GM21526 (cell line): ENCODE measurements around the gene TBATA.

Experiments
- ATAC-seq: cut with Tn5 transposase; IDR thresholded peaks from one replicate; pipeline ENCODE4 v1.9.1; 2021; ENCODE audit warnings: moderate library complexity; ENCODE audit not compliant: unreplicated experiment, low FRiP score

Gene TBATA, protein sequence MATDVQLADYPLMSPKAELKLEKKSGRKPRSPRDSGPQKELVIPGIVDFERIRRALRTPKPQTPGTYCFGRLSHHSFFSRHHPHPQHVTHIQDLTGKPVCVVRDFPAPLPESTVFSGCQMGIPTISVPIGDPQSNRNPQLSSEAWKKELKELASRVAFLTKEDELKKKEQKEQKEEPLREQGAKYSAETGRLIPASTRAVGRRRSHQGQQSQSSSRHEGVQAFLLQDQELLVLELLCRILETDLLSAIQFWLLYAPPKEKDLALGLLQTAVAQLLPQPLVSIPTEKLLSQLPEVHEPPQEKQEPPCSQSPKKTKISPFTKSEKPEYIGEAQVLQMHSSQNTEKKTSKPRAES

DNA sequence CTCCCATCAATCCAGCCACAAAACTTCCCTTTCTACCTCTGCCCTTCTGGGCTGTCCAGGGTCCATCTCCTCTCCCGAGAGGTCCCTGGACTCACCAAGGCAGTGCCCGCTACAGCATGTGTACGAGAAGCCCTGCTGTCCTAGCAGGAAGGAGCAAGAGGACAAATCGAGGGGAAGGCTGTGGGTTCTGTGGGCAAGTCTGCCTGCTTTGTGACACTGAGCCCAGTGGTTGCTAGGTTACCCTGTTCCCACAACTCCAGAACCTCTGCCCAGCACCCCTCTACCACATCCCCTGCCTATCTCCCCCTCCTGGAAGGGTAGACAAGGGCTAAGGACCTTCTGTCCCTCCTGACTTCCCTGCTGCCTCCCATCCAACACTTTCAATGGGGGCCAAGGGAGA, at the start of gene TBATA:
TBATA (minus strand) TSS at position 188 of the 400 bp plus-strand sequence. CDS start 1,998 bp downstream, outside the sequence.
- ATAC-seq: no peak

DNA sequence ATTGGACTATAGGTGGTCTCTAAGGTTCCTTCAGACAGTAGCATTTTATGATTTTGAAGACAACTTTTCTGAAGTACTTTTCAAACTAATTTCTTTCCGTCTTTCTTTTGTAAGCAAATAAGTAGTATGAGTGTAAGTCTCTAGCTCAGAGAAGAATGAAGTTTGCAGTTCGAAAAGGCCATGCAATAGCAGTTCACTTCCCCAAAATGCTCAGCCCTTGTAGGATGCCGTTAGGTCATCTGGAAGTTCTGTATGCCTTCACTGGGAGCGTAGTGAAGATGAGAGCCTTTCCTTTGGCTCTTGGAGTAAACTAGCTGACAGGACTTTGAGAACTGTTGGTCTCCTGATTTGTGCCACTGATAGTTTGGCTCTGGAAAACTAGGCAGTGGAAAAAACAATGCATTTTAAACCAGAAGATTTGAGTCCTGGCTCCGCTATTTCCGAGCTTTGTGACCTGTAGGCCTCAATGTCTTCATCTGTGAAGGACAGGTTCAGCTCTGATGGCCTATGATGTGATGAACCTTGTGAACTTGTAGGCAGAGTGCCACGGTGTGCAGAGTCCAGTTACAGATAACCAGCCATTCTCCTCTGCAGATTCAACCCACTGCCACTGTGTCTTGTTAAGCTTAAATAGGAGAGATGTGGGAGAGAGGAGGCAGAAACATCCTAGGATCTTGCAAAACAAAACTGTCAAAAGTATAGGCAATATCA, 49.4 kb upstream of the TBATA start:
- no peak for ATAC-seq

DNA sequence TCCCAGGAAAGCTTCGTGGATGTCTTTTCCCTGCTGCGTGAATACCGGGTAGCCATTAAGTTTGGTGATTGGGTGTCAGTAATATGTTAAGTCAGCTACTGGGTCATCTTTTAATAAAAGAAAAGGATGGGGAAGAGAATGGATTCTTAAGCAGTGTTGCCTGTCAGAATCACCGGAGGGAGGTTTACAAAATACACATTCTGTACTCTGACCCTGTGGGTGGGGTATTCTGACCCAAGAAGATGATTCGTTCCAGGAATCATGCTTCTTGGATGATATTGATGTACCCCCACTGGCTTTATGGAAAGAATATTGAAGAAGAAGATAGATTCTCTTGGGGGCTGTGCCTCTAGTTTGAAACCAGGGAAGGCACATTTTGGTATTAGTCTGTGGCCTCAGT, 48.8 kb upstream of the TBATA start:
- ATAC-seq: no peak

DNA sequence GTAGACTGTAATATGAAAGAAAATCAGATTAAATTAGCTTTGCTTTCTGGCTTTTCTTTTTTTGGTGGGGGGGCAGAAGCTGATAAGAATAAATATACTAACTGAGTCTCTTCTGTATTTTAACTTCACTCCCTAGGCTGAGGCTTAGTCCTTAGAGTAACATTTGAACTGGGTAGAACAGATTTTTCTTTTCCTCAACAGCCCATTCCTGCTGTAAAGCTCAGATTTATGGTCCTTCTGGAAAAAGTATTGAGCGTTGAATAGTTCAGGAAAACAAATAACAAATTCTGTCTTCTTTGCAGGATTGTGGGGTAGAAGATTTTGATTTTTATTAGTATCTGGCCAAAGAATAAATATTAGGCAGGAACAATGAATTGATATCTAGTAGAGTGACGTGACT, 48.4 kb upstream of the TBATA start:
- ATAC-seq: no peak

DNA sequence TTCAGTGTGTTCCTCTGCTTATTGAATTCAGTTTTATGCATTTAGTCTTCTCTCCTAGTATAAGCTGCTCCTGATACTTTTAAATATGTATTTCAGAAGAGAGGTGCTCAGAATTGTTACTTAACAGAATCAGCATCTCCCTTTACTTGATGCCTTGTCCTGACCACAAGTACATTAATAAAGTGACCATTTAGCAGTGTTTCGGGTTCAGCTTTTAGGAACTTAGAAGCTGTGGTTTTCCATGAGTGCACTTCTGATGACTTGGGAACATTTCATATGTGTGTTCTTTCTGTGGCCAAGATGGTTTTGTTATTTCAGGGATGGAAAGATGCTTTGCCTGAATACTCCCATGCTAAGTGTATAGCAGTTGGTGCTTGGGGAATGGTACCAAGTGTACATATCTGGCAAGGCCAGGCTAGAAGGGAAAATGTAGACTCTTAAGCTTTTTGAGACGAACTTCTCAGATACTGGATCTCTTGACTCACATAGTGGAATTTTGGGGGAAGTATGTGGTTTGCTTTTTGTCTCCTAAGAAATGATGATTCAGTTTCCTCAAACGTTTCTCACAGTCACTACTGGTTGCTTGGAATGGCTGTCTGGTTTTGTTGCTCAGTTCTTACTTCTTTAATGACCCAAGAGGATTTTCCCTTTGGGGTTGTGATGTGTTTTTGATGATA, 47.8 kb upstream of the TBATA start:
- no peak for ATAC-seq

DNA sequence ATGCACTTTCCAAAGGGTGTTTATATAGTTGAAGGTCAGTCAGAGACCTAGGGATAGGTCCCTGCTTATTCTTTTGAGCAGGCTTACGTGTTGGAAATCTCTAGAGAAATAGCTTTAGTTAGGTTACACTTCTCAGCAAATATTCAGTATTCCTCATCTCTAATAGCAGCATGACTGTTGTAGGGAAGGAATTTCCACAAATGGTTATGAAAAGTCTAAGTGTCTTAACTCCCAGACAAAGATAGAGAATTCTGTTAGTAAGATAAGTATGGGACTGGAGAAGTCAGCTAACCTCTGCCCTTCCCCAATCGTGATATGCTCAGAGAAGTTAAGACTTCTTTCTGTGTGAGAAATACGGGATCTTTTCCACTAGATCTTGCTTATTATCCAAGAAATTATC, 47.0 kb upstream of the TBATA start:
- ATAC-seq: no peak

DNA sequence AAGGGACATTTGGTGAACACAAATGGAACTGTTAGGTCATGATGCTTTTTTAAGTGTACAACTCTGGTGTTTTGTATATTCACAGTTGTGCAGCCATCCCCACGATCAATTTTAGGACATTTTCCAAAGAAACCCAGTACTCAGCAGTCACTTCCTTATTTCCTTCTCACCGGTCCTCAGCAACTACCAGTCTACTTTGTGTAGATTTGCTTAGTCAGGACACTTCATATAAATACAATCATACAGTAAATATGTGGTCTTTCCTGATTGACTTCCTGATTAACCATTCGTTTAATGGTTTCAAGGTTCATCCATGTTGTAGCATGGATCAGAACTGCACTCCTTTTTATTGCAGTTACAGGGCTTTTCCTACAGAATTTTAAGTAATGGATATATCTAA, 45.0 kb upstream of the TBATA start:
- no peak for ATAC-seq

DNA sequence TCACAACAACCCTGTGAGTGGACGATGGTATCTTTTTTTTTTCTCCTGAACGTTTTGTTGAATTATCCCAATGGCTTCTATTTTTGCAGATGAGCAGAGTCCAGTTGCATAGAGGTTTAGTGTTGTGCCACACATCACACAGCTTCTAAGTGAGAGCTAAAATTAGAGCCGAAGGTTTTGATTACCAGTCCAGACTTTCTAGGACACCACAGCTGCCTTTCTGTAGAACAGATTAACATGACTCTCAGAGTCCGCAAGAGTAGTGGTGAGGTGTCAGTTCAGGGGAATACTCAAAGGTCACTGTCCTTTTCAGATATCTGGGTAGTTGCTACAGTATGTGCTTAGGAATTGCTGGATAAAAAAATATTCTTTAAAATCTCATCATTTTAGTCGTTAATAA, 44.4 kb upstream of the TBATA start:
- ATAC-seq: no peak

DNA sequence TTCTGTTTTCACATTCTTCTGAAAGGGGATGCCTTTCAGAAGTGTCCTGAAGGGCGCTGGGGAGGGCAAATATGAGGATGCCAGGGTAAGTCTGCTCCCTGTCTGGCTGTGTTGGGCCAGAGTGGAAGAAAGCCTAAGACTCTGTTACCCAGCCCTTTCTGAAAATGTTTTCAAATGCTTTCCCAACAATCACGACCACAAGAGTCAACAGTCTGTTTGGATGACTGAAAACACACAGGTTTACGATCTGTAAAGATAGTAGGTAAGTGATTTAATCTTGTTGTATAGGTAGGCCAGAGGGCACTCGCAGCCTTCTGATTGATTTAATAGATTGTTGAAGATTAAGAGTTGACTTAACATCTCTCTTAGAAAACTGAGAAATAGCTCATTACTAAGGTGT, 43.7 kb upstream of the TBATA start:
- no peak for ATAC-seq

DNA sequence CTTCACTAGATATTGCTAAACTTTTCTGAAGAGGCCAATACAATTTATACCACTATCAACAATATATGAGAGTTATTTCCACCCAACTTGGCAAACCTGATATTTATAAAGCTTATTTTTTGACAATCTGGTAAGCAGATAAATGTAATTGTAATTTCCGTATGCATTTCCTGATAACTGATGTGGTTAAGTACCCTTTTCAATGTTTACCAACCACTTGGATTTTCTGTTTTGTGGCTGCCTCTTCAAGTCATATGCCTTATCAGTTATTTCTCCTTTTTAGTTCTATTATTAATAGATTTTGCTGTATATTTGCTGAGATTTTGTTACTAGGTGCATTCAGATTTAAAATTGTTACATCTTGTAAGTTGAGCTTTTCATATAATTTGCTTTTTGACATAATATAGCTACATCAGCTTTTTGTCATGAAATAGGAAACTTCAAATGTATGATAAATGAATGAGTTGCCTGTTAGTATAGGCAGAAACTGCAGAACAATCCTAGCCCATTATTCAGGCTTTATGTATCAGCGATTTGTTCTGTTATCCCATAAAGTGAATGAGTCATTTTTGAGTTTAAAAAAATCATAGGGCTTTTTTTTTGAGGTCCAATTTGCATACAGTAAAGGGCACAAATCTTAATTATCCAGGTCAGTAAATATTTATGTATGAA, 42.0 kb upstream of the TBATA start:
- no peak for ATAC-seq

DNA sequence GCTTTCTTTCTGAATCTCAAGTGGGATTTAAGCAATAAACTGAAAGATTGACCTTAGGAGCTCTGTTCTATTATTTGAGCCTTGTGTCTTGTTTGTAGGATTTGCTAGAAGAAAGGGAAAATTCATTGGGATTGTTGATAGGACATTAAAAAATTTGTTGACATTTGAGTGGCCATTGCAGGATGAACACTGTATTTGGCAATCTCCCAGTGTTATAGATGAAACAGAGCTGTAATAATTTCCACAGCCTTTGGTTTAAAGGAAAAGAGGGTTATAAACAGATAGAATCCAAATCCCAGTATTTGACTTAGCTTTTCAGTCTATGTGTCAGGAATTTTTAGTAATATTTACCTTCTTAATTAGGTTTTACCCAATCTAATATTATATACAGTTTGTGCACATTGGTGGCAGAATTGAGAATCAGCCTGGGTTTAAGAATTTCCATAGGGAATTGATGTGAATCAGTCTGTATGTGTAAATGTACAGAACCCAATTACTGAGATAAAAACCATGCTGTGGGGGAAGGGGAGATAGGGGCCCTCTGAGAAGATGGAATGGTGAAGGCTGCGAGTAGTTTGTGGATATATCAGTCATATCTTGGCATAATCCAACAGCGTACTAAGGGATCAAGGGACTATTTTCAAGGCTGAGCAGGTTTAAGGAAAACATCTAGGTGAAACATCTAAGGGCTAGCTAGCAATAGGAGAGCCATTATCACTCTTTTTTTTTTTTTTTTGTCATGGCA, 37.1 kb upstream of the TBATA start:
- no peak for ATAC-seq

DNA sequence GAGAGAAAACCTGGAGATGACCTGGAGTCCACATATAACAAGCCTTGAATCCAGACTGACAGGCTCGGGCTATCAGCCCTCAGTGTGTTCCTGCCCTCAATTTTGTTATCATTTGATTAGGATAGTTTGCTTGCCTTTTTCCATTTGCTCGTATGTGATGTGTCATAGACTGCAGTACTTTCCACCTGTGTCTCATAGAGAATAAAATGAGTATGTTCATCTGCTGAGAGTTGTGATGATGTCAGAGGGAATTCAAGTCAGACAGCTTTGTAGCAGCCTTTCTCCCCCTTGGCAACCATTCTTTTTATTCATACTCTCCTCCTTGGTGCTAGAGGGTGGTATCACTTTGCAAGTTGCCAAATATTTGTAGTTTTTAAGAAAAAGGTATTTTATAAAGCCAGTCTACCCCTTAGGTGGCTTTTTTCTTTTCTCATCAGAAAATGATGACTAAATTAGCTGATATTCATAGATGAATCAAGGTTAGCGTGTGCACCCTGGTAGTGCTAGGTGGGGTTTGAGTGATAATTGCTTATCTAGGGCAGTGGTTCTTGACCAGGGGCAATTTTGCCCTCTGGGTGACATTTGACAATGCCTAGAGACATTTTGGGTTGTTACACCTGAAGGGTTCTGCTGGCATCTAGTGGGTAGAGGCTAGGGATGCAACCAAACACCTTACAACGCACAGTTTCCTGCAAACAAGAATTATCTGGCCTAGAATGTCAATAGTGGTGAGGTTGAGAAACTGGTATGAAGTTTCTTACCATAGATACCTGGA, 36.0 kb upstream of the TBATA start:
- ATAC-seq: no peak

DNA sequence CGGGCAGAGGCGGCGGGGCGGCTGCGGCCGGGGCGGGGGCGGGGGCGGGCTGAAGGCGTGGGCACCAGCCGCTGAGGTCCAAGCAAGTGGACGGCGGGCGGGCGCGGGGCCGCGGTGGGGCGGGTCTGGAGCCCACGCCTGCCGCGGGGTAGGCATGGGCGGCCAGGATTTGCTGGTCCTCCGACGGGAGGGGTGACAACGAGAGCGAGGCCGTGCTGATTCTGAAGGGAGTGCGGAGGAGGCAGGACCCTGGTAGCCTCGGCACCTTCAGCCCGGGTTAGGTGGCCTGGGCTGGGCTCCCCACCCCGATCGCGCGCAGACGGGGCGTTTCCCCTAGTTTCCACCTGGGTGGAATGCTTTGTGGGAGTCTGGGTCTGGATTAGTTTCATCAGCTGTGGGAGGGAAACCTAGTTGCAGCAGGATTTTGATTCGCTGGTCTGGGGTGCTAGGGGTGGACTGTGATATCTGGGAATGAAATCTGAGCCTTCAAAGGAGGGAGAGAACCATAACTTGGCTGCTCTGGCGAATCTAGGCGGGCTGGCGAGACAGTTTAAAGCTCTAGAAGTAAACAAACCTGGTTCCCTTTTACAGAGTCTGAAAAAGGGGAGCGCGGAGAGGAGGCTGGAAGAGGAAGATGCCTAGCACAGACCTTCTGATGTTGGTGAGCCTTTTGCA, 31.2 kb upstream of the TBATA start:
- ATAC-seq: peak; percentile 27

DNA sequence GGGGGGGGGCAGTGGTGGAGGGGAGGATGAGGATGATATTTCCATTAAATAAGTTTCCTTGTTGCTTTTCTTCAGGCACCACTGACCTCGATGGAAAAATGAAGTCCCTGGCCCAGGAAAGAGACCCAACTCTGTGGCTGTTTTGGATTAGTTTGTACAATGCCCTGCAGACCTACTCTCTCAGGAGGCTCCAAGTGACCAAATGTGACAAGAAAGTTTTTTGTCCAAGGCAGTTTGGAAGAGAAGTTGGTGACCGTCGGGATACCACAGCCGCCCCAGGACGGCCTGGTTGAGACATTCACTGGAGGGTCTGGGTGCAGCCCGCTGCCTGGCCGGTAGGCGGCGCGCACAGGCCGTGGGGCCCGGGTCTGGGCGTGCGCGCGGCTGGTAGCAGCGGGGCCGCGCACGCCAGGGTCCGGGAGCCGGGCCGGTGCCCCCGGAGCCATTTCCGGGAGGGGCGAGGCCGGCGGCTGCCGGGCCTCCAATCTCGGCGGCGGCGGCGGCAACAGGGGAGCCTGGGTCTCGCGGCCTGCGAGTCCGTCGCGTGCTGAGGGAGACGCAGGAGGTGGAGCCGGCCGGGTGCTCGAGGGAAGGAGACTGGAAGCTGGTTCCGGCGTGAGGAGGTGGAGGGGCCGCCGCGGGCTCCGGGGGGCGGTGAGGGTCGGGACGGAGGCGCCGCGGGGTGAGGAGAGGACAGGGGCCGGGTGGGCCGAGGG, 30.5 kb upstream of the TBATA start, which contains the start of gene SGPL1:
SGPL1 (plus strand) TSS at position 445 of the 716 bp plus-strand sequence. CDS start 906 bp downstream, outside the sequence.
- peak; percentile 84 for ATAC-seq

DNA sequence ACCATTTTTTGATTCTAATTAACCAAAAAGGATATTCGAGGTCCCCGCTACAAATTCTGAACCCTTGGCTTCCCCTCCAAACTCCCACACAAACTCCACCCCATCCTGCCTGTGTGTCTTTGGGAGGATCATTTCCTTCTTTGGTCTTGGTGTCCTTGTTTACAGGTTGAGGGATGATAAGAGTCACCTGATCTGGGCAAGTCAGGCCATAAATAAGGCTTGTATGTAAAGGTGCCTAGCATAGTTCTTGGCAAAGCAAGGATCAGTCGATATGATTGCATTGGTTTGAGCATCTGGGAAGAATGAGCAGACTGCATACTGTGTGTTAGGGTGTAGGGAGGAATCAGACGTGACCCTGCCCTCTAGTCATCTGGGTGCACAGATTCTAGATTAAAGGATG, 28.9 kb upstream of the TBATA start:
- no peak for ATAC-seq

DNA sequence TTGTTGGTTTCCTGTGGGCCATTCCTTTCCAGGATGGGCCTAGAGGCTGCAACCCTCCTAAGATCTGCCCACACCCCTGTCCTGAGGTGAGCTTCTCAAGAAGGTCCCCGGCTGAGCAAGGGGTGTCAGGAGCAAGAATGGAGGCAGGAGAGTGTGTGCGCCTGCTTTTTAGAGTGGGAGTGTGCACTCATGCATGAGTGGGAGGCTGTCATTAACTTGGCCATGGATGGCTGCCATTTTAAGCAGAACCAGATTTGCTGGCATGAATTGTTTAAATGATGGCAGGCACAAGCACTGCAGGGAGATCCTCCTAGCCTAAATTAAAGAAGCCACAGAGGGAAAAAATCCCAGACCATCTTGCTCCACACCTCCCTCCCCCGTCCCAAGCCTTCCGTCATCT, 27.6 kb upstream of the TBATA start:
- ATAC-seq: no peak

DNA sequence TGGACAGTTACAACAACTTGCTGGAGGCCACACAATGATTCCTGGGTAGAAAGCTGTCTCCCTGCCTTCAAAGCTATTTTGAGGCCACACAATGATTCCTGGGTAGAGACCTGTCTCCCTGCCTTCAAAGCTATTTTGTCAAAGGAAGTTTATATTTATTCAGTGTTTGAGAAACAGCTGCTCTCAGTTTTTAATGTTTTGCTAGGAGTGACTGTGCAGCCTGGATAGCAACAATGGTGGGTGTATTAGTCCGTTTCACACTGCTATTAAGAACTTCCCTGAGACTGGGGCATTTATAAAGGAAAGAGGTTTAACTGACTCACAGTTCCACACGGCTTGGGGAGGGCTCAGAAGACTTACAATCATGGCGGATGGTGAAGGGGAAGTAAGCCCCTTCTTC, 26.7 kb upstream of the TBATA start:
- no peak for ATAC-seq

DNA sequence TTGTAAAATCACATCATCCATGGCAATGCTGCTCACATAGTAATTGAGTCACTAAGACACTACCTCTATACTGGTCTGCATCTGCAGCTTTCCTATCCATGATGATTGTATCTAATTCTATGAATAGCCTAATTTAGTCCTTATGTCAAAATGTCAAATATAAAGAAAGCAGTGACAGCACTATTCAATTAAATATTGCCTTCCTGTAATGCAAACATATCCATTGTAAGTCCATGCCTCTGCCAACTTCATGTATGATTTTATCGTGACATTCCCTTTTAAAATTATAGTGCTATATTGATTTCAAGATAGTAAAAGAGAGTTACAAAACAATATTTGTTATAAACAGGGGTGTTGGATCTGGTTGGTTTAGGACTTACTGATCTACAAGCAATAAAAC, 25.8 kb upstream of the TBATA start:
- no peak for ATAC-seq
